A673 (cell line): ENCODE results near the gene ADNP.

Experiments
- CTCF ChIP-seq: fragments of 300-800, 200-600 bp; sonication (generic); conservative IDR thresholded peaks from 2 replicates; pipeline ENCODE4 v1.5.1; 2017; ENCODE audit warnings: low read depth, mild to moderate bottlenecking, antibody characterized with exemption, low read length, moderate library complexity, mixed read lengths
- EZH2 ChIP-seq: fragments of 200-600 bp; sonication (generic); IDR thresholded peaks from 2 replicates; pipeline ENCODE4 v1.6.1; 2017; ENCODE audit warnings: borderline replicate concordance, low read depth, mild to moderate bottlenecking, mixed read lengths, antibody characterized with exemption, low read length; ENCODE audit not compliant: poor library complexity, severe bottlenecking

- TF ChIP-seq CTCF (no peak), EZH2 (no peak)
Measured at GRCh38 chr20:50948132-50948785, 17.0 kb upstream of the ADNP start.
